Endothelial cell of umbilical vein (primary cell): ENCODE measurements around the gene ENC1. TPM values are rescaled to one million over a fixed set of nuclear protein-coding genes. Genes with fewer than 3 reads are reported as not detected.
A peak's percentile ranks its signal among the peaks of the same experiment; 100 is the strongest.

ENCODE experiments used
- BruUV-seq: library from RNA; stranded (reverse); fragments of 400-500 nt; replicated peaks from 2 replicates; lab custom pipeline; 2021; lab: Mats Ljungman, UMichigan
- CTCF ChIA-PET: fragments of 300-600, 350-600 bp; sonication (Branson Sonifier 250); formaldehyde crosslinking; loops from one replicate; lab custom pipeline; 2021; ENCODE audit warnings: antibody characterized with exemption, inconsistent platforms; lab: Charles Lee
- POLR2A ChIA-PET: fragments of 300-600, 350-600 bp; sonication (Branson Sonifier 250); formaldehyde crosslinking; loops from one replicate; lab custom pipeline; 2021; ENCODE audit warnings: antibody characterized with exemption, inconsistent platforms; lab: Charles Lee
- DNase-seq: peaks from one replicate; pipeline ENCODE4 v3.0.0-alpha.2; 2011; ENCODE audit warnings: low read depth, low spot score
- FAIRE-seq: peaks from 2 replicates; lab custom pipeline; 2011; peaks lifted over from hg19 to GRCh38; lab: Jason Lieb, UNC
- H2AFZ ChIP-seq: 2 replicates; pipeline ENCODE4 v1.6.0; 2012; ENCODE audit warnings: low read depth, low read length, control low read depth, inconsistent platforms
- H3K27ac ChIP-seq: 2 replicates; pipeline ENCODE4 v1.5.1; 2011; ENCODE audit warnings: low read depth, mild to moderate bottlenecking, control low read depth, low read length, moderate library complexity; ENCODE audit not compliant: insufficient read depth
- H3K27me3 ChIP-seq, 2 experiments: 2 replicates each; pipeline versions ENCODE4 v1.6.0 to v1.6.1; 2011; ENCODE audit warnings: low read length in 2 of 2, mixed read lengths in 1 of 2; ENCODE audit not compliant: control insufficient read depth in 2 of 2, insufficient read depth in 2 of 2
- H3K36me3 ChIP-seq, 2 experiments: 2 replicates in 1 of 2; 3 replicates in 1 of 2; pipeline ENCODE4 v1.5.1; 2011; ENCODE audit warnings: low read length in 2 of 2, mild to moderate bottlenecking in 1 of 2, moderate library complexity in 1 of 2; ENCODE audit not compliant: control insufficient read depth in 2 of 2, insufficient read depth in 2 of 2; ENCODE audit errors: extremely low read depth in 1 of 2
- H3K4me1 ChIP-seq: 3 replicates; pipeline ENCODE4 v1.5.1; 2011; ENCODE audit warnings: mild to moderate bottlenecking, low read length; ENCODE audit not compliant: control insufficient read depth, insufficient read depth; ENCODE audit errors: extremely low read depth
- H3K4me2 ChIP-seq: 2 replicates; pipeline ENCODE4 v1.6.1; 2011; ENCODE audit warnings: low read length, control low read depth, mixed read lengths; ENCODE audit not compliant: insufficient read depth
- H3K4me3 ChIP-seq, 3 experiments: fragments of 200-600 bp in 1 of 3; sonication (generic), shearing (Covaris generic) in 1 of 3; replicated peaks in 1 of 3; 2 replicates each; pipeline ENCODE4 v1.5.1; 2011 to 2016; ENCODE audit warnings: control low read depth in 3 of 3, low read length in 3 of 3, mild to moderate bottlenecking in 2 of 3, inconsistent platforms in 1 of 3, low read depth in 1 of 3, moderate library complexity in 1 of 3; ENCODE audit not compliant: insufficient read depth in 1 of 3
- H3K79me2 ChIP-seq: 2 replicates; pipeline ENCODE4 v1.6.0; 2012; ENCODE audit warnings: low read length, inconsistent platforms; ENCODE audit not compliant: control insufficient read depth, insufficient read depth
- H3K9ac ChIP-seq: replicated peaks from 2 replicates; pipeline ENCODE3; 2011; ENCODE audit warnings: low read length, control low read depth; ENCODE audit not compliant: insufficient read depth; ENCODE audit errors: extremely low read depth
- H3K9me1 ChIP-seq: replicated peaks from 3 replicates; pipeline ENCODE4 v1.6.0; 2011; ENCODE audit warnings: mild to moderate bottlenecking, low read length; ENCODE audit not compliant: control insufficient read depth, insufficient read depth; ENCODE audit errors: extremely low read depth
- H3K9me3 ChIP-seq: replicated peaks from 2 replicates; pipeline ENCODE4 v1.5.1; 2012; ENCODE audit warnings: low read length, inconsistent platforms; ENCODE audit not compliant: control insufficient read depth, insufficient read depth
- H4K20me1 ChIP-seq: replicated peaks from 2 replicates; pipeline ENCODE3; 2011; ENCODE audit warnings: mild to moderate bottlenecking, low read length; ENCODE audit not compliant: control insufficient read depth, insufficient read depth; ENCODE audit errors: extremely low read depth
- CTCF ChIP-seq, 2 donors: IDR thresholded peaks; 1 replicate in 1 of 2; 2 replicates in 1 of 2; pipeline ENCODE4 v1.5.1; 2011; ENCODE audit warnings: low read length in 2 of 2, mild to moderate bottlenecking in 2 of 2, moderate library complexity in 2 of 2, control low read depth in 1 of 2, inconsistent platforms in 1 of 2, low read depth in 1 of 2; ENCODE audit not compliant: insufficient read depth in 1 of 2; ENCODE audit errors: extremely low read depth in 1 of 2
- FOS ChIP-seq: IDR thresholded peaks from 2 replicates; pipeline ENCODE4 v1.6.1; 2011; ENCODE audit warnings: mild to moderate bottlenecking, low read length, moderate library complexity, borderline replicate concordance; ENCODE audit not compliant: insufficient read depth
- MYC ChIP-seq: IDR thresholded peaks from one replicate; pipeline ENCODE4 v1.6.1; 2011; ENCODE audit warnings: mild to moderate bottlenecking, low read depth, low read length
- dilution Hi-C: fragments of 300-500 bp; cut with MboI; formaldehyde crosslinking; loops from one replicate; pipeline ENCODE4 v1.15.0; 2019; ENCODE audit warnings: low sequenced_read_pairs; ENCODE audit not compliant: extremely low pct_ligation_motif_present
- intact Hi-C: fragments of 100-400 bp; cut with micrococcal nuclease; formaldehyde crosslinking; loops from one replicate; pipeline ENCODE4 v1.10.0; 2022
- polyA plus RNA-seq, 4 experiments: library from polyadenylated mRNA; depleted of rRNA in 3 of 4; stranded (reverse) in 3 of 4; unstranded in 1 of 4; fragments of >200 nt; gene quantifications; 2 replicates each; pipeline versions ENCODE4 v1.2.1 to v1.2.3, GENCODE V29; 2011 to 2012; ENCODE audit warnings: missing spikeins in 1 of 4
- total RNA-seq: library from RNA; stranded (reverse); gene quantifications from 2 replicates; pipeline ENCODE4 v1.2.3, GENCODE V29; 2021

ENC1 gene
- total and polyA plus RNA-seq, 2 donors (not counting 3 experiments of a cell fraction or from before 2014, with no cell fraction given) = 42.2 to 53.3 TPM

- dilution Hi-C loops (no loop called here), intact Hi-C loops (loop anchor here (1.0 to 5.0 kb wide), 2 partner anchors 246 to 594 kb away; no protein-coding TSS in a partner anchor)
- Histone ChIP-seq H3K27ac (no peak overlapping the region), H3K4me1 (no peaks in the 10 kb centered on the region), H3K27me3 (peaks cover 3% of the 10 kb centered on the region in 2 experiments), H2AFZ (no peak overlapping the region), H4K20me1 (no peaks in the 10 kb centered on the region), H3K36me3 (no peaks in the 10 kb centered on the region), H3K9me3 (no peaks in the 10 kb centered on the region), H3K4me2 (no peak overlapping the region), H3K9me1 (no peaks in the 10 kb centered on the region), H3K9ac (no peak overlapping the region), H3K79me2 (no peaks in the 10 kb centered on the region), H3K4me3 (no peak overlapping the region)
- ChIA-PET CTCF (interaction anchor here (0.6 to 3.4 kb wide), 13 partner anchors 14 to 1910 kb away, joined by 3 to 48 read pairs (median 4); partner anchors contain the start of genes GFM2 and NSA2), POLR2A (no interaction called here)
- FAIRE-seq (no peak), DNase-seq (peak; percentile 34)
- BruUV-seq = no TSS peak
- TF ChIP-seq CTCF (IDR thresholded peaks at IDR 0.05; ENCODE audit: extremely low read depth in 1 of 2, insufficient read depth in 1 of 2, low read depth in 1 of 2, low read length in 2 of 2) = peak; percentile 7 to 23
- TF ChIP-seq FOS = no peak
- TF ChIP-seq MYC = no peak
These were observed 32.7 kb upstream of the ENC1 start for GRCh38 chr5:74673011-74673790.
